ENCODE measurements around the gene SLC26A1.

SLC26A1 gene, protein sequence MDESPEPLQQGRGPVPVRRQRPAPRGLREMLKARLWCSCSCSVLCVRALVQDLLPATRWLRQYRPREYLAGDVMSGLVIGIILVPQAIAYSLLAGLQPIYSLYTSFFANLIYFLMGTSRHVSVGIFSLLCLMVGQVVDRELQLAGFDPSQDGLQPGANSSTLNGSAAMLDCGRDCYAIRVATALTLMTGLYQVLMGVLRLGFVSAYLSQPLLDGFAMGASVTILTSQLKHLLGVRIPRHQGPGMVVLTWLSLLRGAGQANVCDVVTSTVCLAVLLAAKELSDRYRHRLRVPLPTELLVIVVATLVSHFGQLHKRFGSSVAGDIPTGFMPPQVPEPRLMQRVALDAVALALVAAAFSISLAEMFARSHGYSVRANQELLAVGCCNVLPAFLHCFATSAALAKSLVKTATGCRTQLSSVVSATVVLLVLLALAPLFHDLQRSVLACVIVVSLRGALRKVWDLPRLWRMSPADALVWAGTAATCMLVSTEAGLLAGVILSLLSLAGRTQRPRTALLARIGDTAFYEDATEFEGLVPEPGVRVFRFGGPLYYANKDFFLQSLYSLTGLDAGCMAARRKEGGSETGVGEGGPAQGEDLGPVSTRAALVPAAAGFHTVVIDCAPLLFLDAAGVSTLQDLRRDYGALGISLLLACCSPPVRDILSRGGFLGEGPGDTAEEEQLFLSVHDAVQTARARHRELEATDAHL

GRCh38 chr4:993111-994029, at the start of gene SLC26A1:
TSS of gene SLC26A1 (minus strand) at chr4:993404. CDS start at chr4:991703, 1,701 bp downstream.
- H3K4me3 ChIP-seq (ENCODE audit: low read depth, low read length) = no peak within 1 kb of the TSS
- DNase-seq (ENCODE audit: low read depth) = no peak
- TF ChIP-seq CTCF (IDR thresholded peaks at IDR 0.05; ENCODE audit: low read depth, low read length, missing control alignments) = no peak
- in situ Hi-C loops (cut with HindIII; ENCODE audit: low sequenced_read_pairs) = no loop called here

GRCh38 chr4:1042352-1043055, 49.3 kb upstream of the SLC26A1 start:
- no peak for DNase-seq (ENCODE audit: low read depth)
- no peak overlapping the region for H3K4me3 ChIP-seq (ENCODE audit: low read depth, low read length)
- in situ Hi-C loops (cut with HindIII; ENCODE audit: low sequenced_read_pairs) = no loop called here
- no peak for TF ChIP-seq CTCF (IDR thresholded peaks at IDR 0.05; ENCODE audit: low read depth, low read length, missing control alignments)

- no peak for DNase-seq (ENCODE audit: low read depth)
- H3K4me3 ChIP-seq (ENCODE audit: low read depth, low read length) = no peak overlapping the region
- in situ Hi-C loops (cut with HindIII; ENCODE audit: low sequenced_read_pairs) = no loop called here
- no peak for TF ChIP-seq CTCF (IDR thresholded peaks at IDR 0.05; ENCODE audit: low read depth, low read length, missing control alignments)
Measured at GRCh38 chr4:1041936-1042330, 48.7 kb upstream of the SLC26A1 start.

DNA sequence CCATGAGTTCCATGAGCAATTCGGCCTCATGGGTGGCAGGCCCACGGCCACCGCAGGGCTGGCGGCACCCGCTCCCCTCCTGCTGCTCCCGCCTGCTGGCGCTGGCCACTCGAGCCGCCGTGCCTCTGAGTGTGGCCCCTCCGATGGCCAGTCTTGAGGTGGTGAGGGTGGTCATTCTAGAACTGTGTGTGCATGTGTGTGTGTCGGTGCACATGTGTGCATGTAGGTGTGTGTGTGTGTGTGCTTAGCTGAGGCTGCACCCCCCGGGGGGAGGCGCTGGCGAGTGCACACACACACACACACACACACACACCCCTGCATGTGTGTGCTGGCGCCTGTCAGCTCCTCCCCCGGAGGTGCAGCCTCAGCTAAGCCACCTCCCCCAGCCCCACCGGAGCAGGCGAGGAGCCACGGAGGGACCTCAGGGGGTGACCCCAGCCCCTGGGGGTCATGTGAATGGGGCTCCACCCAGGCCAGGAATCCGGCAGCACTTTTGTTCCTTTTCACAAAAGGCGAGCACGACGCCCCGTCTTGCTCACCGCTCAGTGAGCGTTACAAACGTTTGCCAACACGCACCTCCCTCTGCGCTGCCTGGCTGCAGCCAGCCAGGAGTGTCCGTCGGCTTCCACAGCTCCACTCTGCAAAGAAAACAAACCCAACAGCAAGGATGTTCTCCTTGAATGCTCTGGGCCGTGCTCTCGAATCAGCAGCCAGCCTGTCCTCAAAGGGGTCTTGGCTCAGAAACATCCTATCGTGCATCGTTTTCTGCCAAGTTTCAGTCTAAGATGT, 48.1 kb upstream of the SLC26A1 start:
- TF ChIP-seq CTCF (IDR thresholded peaks at IDR 0.05; ENCODE audit: low read depth, low read length, missing control alignments) = no peak
- no peak overlapping the region for H3K4me3 ChIP-seq (ENCODE audit: low read depth, low read length)
- in situ Hi-C loops (cut with HindIII; ENCODE audit: low sequenced_read_pairs) = no loop called here

GRCh38 chr4:1040344-1041146, 47.3 kb upstream of the SLC26A1 start:
- H3K4me3 ChIP-seq (ENCODE audit: low read depth, low read length) = no peak overlapping the region
- DNase-seq (ENCODE audit: low read depth) = no peak
- in situ Hi-C loops (cut with HindIII; ENCODE audit: low sequenced_read_pairs) = no loop called here
- TF ChIP-seq CTCF (IDR thresholded peaks at IDR 0.05; ENCODE audit: low read depth, low read length, missing control alignments) = no peak

More for the DNA sequence above, 48.1 kb upstream of the SLC26A1 start:
- peak; percentile 80 for DNase-seq (ENCODE audit: low read depth)

Data from astrocyte of the cerebellum (primary cell).